Caco-2 (cell line): ENCODE measurements around the gene PTPRG. TPM values are rescaled to one million over a fixed set of nuclear protein-coding genes. Genes with fewer than 3 reads are reported as not detected.

ENCODE experiments used
- BruUV-seq: library from RNA; stranded (reverse); fragments of 400-500 nt; replicated peaks from 2 replicates; lab custom pipeline; 2021; lab: Mats Ljungman, UMichigan
- CTCF ChIA-PET: fragments of 300-600 bp; sonication (Branson Sonifier 250); formaldehyde crosslinking; loops from one replicate; lab custom pipeline; 2022; ENCODE audit warnings: antibody characterized with exemption; lab: Charles Lee
- POLR2A ChIA-PET: fragments of 300-600 bp; sonication (Branson Sonifier 250); formaldehyde crosslinking; loops from one replicate; lab custom pipeline; 2022; ENCODE audit warnings: antibody characterized with exemption; lab: Charles Lee
- DNase-seq, 2 experiments: peaks; one replicate each; pipeline versions ENCODE4 v3.0.0 to v3.0.0-alpha.2; 2020 to 2022
- H3K27me3 ChIP-seq: replicated peaks from 2 replicates; pipeline ENCODE4 v1.6.0; 2011; ENCODE audit warnings: low read length; ENCODE audit not compliant: control insufficient read depth, insufficient read depth
- H3K36me3 ChIP-seq: 2 replicates; pipeline ENCODE4 v1.5.1; 2011; ENCODE audit warnings: low read length; ENCODE audit not compliant: control insufficient read depth, insufficient read depth
- H3K4me1 ChIP-seq: fragments of 250-450 bp; sonication (Bioruptor Pico); 2 replicates; pipeline ENCODE4 v1.5.1; 2020; ENCODE audit warnings: mild to moderate bottlenecking
- H3K4me3 ChIP-seq: 2 replicates; pipeline ENCODE4 v1.5.1; 2011; ENCODE audit warnings: low read depth, mild to moderate bottlenecking, control low read depth, low read length
- H3K9me3 ChIP-seq: fragments of 250-450 bp; sonication (Bioruptor Pico); 2 replicates; pipeline ENCODE4 v1.5.1; 2020; ENCODE audit warnings: mild to moderate bottlenecking, moderate library complexity
- H3K27ac Mint-ChIP-seq: one replicate; pipeline ENCODE4 v1.8.0; 2022; ENCODE audit warnings: mixed read lengths; ENCODE audit not compliant: unreplicated experiment
- H3K27me3 Mint-ChIP-seq: one replicate; pipeline ENCODE4 v1.8.0; 2022; ENCODE audit warnings: mixed read lengths; ENCODE audit not compliant: insufficient read depth, unreplicated experiment
- H3K36me3 Mint-ChIP-seq: one replicate; pipeline ENCODE4 v1.8.0; 2022; ENCODE audit warnings: mild to moderate bottlenecking, mixed read lengths; ENCODE audit not compliant: insufficient read depth, unreplicated experiment
- H3K4me1 Mint-ChIP-seq: one replicate; pipeline ENCODE4 v1.8.0; 2022; ENCODE audit warnings: low read depth, mixed read lengths; ENCODE audit not compliant: unreplicated experiment
- H3K4me3 Mint-ChIP-seq: one replicate; pipeline ENCODE4 v1.8.0; 2022; ENCODE audit warnings: mild to moderate bottlenecking, moderate library complexity, mixed read lengths; ENCODE audit not compliant: unreplicated experiment
- H3K9me3 Mint-ChIP-seq: one replicate; pipeline ENCODE4 v1.8.0; 2022; ENCODE audit warnings: mixed read lengths; ENCODE audit not compliant: unreplicated experiment
- intact Hi-C: fragments of 100-400 bp; cut with micrococcal nuclease; formaldehyde crosslinking; loops from one replicate; pipeline ENCODE4 v1.10.0; 2022; ENCODE audit not compliant: unreplicated experiment
- total RNA-seq: library from RNA; stranded (reverse); gene quantifications from 2 replicates; pipeline ENCODE4 v1.2.3, GENCODE V29; 2022
- TF ChIP-seq, protein P1 (sequence below), 2 experiments: fragments of 200-600 bp in 1 of 2; IDR thresholded peaks; 1 replicate in 1 of 2; 2 replicates in 1 of 2; pipeline versions ENCODE4 v1.5.1 to v1.8.0; 2011 to 2022; ENCODE audit warnings: antibody characterized with exemption in 1 of 2, control low read depth in 1 of 2, inconsistent platforms in 1 of 2, low read depth in 1 of 2, low read length in 1 of 2, mild to moderate bottlenecking in 1 of 2, moderate library complexity in 1 of 2; ENCODE audit not compliant: insufficient read depth in 1 of 2, severe bottlenecking in 1 of 2, unreplicated experiment in 1 of 2

The PTPRG gene
- total RNA-seq, 1 experiment from 2014 or later, result 46.4 TPM

DNA sequence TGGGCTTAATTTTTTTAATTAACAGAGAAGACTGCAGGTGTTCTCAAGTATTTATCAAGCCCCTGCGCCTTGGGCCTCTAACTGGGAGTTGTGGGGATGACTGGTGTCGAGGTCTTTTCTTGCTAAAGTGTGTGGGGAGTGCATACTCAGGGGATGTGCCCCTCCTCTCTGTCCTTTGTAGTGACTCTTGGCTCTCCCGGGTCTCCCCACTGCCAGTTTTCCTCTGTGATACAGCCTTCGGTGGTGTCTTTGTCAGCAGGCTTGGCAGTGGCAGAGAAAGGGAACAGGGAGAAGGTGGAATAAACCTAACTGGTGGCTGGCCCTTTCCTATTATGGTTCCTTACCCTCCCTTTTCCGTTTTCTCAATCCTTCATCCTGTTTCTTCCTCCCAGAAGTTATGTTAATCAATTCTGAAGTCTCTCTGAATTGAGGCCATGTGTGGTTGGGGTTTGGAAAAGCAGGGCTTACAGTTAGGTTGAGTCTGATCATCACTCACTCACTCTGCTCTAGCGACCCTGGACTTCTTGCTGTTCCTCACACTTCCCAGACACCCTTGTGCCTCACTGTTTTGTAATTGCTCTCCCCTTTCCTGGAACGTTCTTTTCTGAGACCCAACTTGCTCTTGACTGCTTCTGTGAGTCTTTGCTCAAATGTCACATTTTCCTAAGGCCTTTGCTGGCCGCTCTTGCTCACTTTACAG, 158.1 kb downstream of the PTPRG start:
- Mint-ChIP-seq H3K36me3 (no peaks in the 10 kb centered on the region), H3K4me1 (peaks cover 4% of the 10 kb centered on the region), H3K27me3 (no peaks in the 10 kb centered on the region), H3K4me3 (no peak overlapping the region), H3K9me3 (no peaks in the 10 kb centered on the region), H3K27ac (no peak overlapping the region)
- TF ChIP-seq, protein P1, sequence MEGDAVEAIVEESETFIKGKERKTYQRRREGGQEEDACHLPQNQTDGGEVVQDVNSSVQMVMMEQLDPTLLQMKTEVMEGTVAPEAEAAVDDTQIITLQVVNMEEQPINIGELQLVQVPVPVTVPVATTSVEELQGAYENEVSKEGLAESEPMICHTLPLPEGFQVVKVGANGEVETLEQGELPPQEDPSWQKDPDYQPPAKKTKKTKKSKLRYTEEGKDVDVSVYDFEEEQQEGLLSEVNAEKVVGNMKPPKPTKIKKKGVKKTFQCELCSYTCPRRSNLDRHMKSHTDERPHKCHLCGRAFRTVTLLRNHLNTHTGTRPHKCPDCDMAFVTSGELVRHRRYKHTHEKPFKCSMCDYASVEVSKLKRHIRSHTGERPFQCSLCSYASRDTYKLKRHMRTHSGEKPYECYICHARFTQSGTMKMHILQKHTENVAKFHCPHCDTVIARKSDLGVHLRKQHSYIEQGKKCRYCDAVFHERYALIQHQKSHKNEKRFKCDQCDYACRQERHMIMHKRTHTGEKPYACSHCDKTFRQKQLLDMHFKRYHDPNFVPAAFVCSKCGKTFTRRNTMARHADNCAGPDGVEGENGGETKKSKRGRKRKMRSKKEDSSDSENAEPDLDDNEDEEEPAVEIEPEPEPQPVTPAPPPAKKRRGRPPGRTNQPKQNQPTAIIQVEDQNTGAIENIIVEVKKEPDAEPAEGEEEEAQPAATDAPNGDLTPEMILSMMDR (IDR thresholded peaks at IDR 0.05; ENCODE audit: insufficient read depth in 1 of 2, low read depth in 1 of 2, low read length in 1 of 2, severe bottlenecking in 1 of 2, unreplicated experiment in 1 of 2), result no peak
- no peaks in the 10 kb centered on the region for H3K27me3 ChIP-seq
- CTCF ChIA-PET, result no interaction called here
- H3K9me3 ChIP-seq, result no peaks in the 10 kb centered on the region
- POLR2A ChIA-PET, result no interaction called here
- no peak for DNase-seq
- no peak overlapping the region for H3K4me3 ChIP-seq
- H3K4me1 ChIP-seq, result no peaks in the 10 kb centered on the region
- no TSS peak for BruUV-seq
- no peaks in the 10 kb centered on the region for H3K36me3 ChIP-seq
- intact Hi-C loops, result no loop called here

DNA sequence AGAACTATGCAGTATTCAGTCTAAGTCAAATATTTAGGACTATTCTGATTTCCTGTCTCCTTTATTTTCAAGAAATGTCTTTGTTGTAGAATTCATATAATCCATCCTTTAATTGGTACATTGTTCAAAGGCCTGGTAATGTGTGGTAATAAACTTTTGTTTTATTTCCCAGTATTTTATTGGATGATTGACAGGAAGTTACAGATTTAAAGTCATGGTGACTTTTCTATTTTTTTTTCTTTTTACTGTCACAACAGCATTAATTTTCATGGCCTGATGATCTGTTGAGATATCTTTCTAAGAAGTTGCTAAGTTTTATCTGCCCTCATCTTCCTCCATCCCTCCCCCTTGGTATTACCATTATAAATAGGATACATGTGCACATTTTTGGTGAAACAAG, 161.7 kb downstream of the PTPRG start:
- H3K27ac Mint-ChIP-seq, result no peak overlapping the region
- ChIA-PET CTCF (no interaction called here), POLR2A (no interaction called here)
- BruUV-seq, result no TSS peak
- no peaks in the 10 kb centered on the region for H3K36me3 Mint-ChIP-seq
- intact Hi-C loops, result no loop called here
- no peaks in the 10 kb centered on the region for H3K36me3 ChIP-seq
- no peaks in the 10 kb centered on the region for H3K9me3 Mint-ChIP-seq
- DNase-seq, result no peak
- no peaks in the 10 kb centered on the region for H3K9me3 ChIP-seq
- H3K27me3 ChIP-seq, result no peaks in the 10 kb centered on the region
- H3K4me1 Mint-ChIP-seq, result peaks cover 26% of the 10 kb centered on the region
- TF ChIP-seq, protein P1 (IDR thresholded peaks at IDR 0.05; ENCODE audit: insufficient read depth in 1 of 2, low read depth in 1 of 2, low read length in 1 of 2, severe bottlenecking in 1 of 2, unreplicated experiment in 1 of 2), result no peak
- H3K4me1 ChIP-seq, result peaks cover 30% of the 10 kb centered on the region
- no peaks in the 10 kb centered on the region for H3K27me3 Mint-ChIP-seq
- no peak overlapping the region for H3K4me3 Mint-ChIP-seq
- H3K4me3 ChIP-seq, result no peak overlapping the region

DNA sequence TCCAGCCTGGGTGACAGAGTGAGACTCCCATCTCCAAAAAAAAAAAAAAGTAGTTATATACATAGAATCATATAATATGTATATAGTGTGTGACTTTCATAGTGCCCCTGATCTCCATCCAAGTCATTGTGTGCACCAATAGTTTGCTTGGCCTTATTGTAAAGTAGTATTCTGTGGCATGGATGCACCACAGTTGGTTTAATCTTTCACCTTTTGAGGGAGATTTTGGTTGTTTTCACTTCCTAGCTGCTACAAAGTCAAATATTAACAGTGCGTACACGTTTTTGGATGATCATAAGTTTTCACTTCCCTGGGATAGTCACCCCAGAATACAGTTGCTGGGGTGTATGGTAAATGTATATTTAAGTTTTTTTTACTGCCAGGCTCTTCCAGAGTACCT, 162.8 kb downstream of the PTPRG start:
- peaks cover 36% of the 10 kb centered on the region for H3K4me1 Mint-ChIP-seq

More for the DNA sequence above, 162.8 kb downstream of the PTPRG start:
- no peak for DNase-seq
- H3K27me3 ChIP-seq, result no peaks in the 10 kb centered on the region
- no TSS peak for BruUV-seq
- Mint-ChIP-seq H3K36me3 (no peaks in the 10 kb centered on the region), H3K4me3 (no peak overlapping the region), H3K27ac (no peak overlapping the region), H3K27me3 (no peaks in the 10 kb centered on the region), H3K9me3 (no peaks in the 10 kb centered on the region)
- ChIA-PET CTCF (no interaction called here), POLR2A (no interaction called here)
- intact Hi-C loops, result no loop called here
- H3K4me1 ChIP-seq, result peaks cover 36% of the 10 kb centered on the region
- no peak overlapping the region for H3K4me3 ChIP-seq
- TF ChIP-seq, protein P1 (IDR thresholded peaks at IDR 0.05; ENCODE audit: insufficient read depth in 1 of 2, low read depth in 1 of 2, low read length in 1 of 2, severe bottlenecking in 1 of 2, unreplicated experiment in 1 of 2), result no peak
- no peaks in the 10 kb centered on the region for H3K9me3 ChIP-seq
- no peaks in the 10 kb centered on the region for H3K36me3 ChIP-seq
